Measurements from ENCODE around the gene SLC12A6.

SLC12A6 gene

DNA sequence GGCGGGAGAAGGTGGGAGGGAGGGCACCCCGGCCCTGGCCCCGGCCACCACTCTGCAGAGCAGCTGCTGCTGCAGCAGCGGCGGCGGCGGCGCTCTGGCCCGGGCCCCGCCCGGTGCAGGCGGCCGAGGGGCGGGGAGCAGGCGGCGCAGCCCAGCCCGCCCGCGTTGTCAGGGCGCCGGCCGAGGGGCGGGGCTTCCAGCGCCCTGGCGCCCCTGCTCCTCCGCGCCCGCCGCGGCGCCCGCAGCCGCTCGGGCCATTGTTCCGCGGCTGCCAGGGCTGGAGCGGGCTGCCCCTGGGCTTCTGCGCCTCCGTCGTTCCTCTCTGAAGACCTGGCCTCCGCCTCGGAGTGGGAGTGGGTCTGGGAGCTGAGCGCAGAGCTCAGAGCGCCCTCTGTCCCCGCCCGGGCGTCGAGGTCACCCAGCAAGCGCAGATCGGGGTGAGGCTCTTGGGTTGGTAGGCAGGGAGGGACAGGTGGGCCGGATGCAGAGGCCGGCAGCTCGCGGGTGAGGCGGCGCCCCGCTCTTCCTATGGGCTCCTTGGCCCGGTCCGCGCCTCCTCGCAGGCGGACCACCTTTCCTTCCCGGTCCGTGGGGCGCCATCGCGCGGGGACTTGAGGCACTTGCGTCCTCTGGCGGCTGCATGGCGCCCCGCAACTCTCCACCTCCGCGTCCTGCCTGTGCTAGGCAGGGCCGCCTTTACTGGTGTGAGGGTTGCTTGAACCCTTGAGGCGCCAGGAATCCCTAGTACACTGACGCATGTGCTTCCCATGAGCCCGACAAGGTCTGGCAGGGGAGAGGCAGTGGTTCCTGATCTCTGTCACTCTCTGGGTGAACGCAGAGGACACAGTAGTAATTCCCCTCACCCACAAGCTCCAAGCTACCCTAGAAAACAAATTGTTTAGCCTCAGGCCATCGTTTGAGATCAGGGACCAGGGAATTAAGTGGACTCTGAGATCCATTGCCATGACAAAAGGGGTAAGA lies 29.8 kb upstream of the SLC12A6 start, which contains the start of gene LPCAT4:
Gene LPCAT4 (minus strand): TSS at position 96 of the 981 bp plus-strand sequence. CDS start 96 bp downstream, outside the sequence.
- H3K27ac ChIP-seq = peak within 1 kb of the TSS; percentile 90
- TF ChIP-seq ZFX (IDR thresholded peaks at IDR 0.05) (peak; percentile 30; the same call in 1 of the 2 replicates), CTCF (conservative IDR thresholded peaks at IDR 0.05) (peak; percentile 99)

GRCh38 chr15:34366271-34367065 lies 28.9 kb upstream of the SLC12A6 start:
- H3K27ac ChIP-seq = peak overlapping the region; percentile 90
- TF ChIP-seq CTCF (conservative IDR thresholded peaks at IDR 0.05) (no peak), ZFX (IDR thresholded peaks at IDR 0.05) (no peak)

DNA sequence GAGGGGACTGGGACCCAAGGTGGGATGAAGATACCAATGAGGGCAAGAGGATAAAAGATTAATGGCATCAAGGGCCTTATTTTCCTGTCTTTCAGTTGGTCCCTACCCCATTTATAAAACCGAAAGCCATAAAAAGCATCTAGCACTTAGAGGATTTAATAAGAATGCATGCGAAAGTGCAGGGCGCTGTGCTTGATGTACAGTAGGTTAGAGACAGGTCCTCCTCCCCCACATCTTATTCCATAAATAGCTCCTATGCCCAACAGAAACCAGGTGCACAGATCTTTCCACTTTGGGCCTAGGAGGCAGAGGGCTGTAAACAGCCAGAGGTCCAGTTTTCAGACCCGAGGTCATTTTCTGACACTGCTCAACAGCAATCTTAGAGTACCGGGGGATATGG lies 28.3 kb upstream of the SLC12A6 start:
- TF ChIP-seq CTCF (conservative IDR thresholded peaks at IDR 0.05) = no peak
- TF ChIP-seq ZFX (IDR thresholded peaks at IDR 0.05) = no peak
- peak overlapping the region; percentile 90 for H3K27ac ChIP-seq

- H3K27ac ChIP-seq = no peak overlapping the region
Observed at GRCh38 chr15:34365091-34365825, 27.7 kb upstream of the SLC12A6 start.

DNA sequence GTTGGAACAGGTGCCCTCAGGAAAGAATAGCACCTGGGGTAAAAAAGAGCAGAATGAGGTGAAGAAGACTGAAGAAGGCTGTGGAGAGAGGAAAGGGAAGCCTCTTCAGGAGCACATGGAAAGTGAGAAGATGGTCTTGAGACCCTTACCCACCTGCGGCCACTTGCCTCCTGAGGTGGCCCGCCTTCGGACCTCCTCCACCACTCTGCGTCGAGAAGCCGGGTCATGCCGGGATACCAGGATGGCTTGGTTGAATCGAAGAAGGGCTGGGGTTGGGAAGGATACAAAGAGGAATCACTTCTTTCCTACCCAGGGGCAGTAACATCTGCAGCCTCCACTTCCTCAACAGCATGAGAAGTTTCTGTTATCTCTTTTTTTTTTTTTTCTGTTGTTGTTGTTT lies 26.5 kb upstream of the SLC12A6 start:
- H3K27ac ChIP-seq = no peak overlapping the region
- no peak for TF ChIP-seq ZFX (IDR thresholded peaks at IDR 0.05)
- TF ChIP-seq CTCF (conservative IDR thresholded peaks at IDR 0.05) = no peak

More at GRCh38 chr15:34365091-34365825, 27.7 kb upstream of the SLC12A6 start:
- TF ChIP-seq CTCF (conservative IDR thresholded peaks at IDR 0.05) (no peak), ZFX (IDR thresholded peaks at IDR 0.05) (no peak)

GRCh38 chr15:34362047-34362773 lies 24.6 kb upstream of the SLC12A6 start:
- TF ChIP-seq CTCF (conservative IDR thresholded peaks at IDR 0.05) (no peak), ZFX (IDR thresholded peaks at IDR 0.05) (no peak)
- no peak overlapping the region for H3K27ac ChIP-seq

Measured in C4-2B (cell line).